SK-N-SH treated with all-trans-retinoic acid at 6 μM for 48 hours (cell line): ENCODE measurements around the gene SLC35E1.

Experiments used
- ARNTL ChIP-seq: fragments of 450-650 bp; formaldehyde crosslinking; IDR thresholded peaks from 2 replicates; pipeline ENCODE4 v1.5.0; 2020; ENCODE audit warnings: low read depth, mild to moderate bottlenecking, moderate library complexity, borderline replicate concordance
- ZFP3 ChIP-seq: fragments of 250-450 bp; sonication (Bioruptor Pico); IDR thresholded peaks from 2 replicates; pipeline ENCODE4 v1.5.0; 2020; ENCODE audit warnings: mild to moderate bottlenecking, moderate library complexity
- ZNF70 ChIP-seq: fragments of 450-650 bp; formaldehyde crosslinking; IDR thresholded peaks from 2 replicates; pipeline ENCODE4 v1.5.0; 2020; ENCODE audit warnings: mild to moderate bottlenecking, moderate library complexity
- TF ChIP-seq, protein P1 (sequence below): fragments of 250-450 bp; sonication (Bioruptor Pico); IDR thresholded peaks from 2 replicates; pipeline ENCODE4 v1.8.0; 2021; ENCODE audit warnings: low read depth, mild to moderate bottlenecking, moderate library complexity, borderline replicate concordance

GRCh38 chr19:16554776-16555175, 17.4 kb downstream of the SLC35E1 start:
- TF ChIP-seq, protein P1, sequence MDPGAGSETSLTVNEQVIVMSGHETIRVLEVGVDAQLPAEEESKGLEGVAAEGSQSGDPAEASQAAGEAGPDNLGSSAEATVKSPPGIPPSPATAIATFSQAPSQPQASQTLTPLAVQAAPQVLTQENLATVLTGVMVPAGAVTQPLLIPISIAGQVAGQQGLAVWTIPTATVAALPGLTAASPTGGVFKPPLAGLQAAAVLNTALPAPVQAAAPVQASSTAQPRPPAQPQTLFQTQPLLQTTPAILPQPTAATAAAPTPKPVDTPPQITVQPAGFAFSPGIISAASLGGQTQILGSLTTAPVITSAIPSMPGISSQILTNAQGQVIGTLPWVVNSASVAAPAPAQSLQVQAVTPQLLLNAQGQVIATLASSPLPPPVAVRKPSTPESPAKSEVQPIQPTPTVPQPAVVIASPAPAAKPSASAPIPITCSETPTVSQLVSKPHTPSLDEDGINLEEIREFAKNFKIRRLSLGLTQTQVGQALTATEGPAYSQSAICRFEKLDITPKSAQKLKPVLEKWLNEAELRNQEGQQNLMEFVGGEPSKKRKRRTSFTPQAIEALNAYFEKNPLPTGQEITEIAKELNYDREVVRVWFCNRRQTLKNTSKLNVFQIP (CRISPR knock-in tag): no peak
- no peak for TF ChIP-seq ZFP3 (CRISPR knock-in tag)
- no peak for TF ChIP-seq ZNF70 (CRISPR knock-in tag)
- TF ChIP-seq ARNTL: no peak
